GM19468 (cell line): ENCODE results near the gene NIPA2.

ENCODE experiments used
- ATAC-seq: cut with Tn5 transposase; IDR thresholded peaks from one replicate; pipeline ENCODE4 v1.9.1; 2021; ENCODE audit warnings: mild to moderate bottlenecking, moderate library complexity, moderate number of reproducible peaks; ENCODE audit not compliant: unreplicated experiment; ENCODE audit errors: extremely low read depth

The NIPA2 gene

GRCh38 chr15:22893081-22893480 lies 54.6 kb downstream of the NIPA2 start:
- no peak for ATAC-seq

- ATAC-seq = no peak
Measured at GRCh38 chr15:22893881-22894280, 55.4 kb downstream of the NIPA2 start.

- ATAC-seq = peak; percentile 58
Measured at GRCh38 chr15:22895465-22896190, 57.2 kb downstream of the NIPA2 start.

GRCh38 chr15:22902046-22902445 lies 63.6 kb downstream of the NIPA2 start:
- no peak for ATAC-seq

GRCh38 chr15:22902578-22902977 lies 64.1 kb downstream of the NIPA2 start:
- ATAC-seq = no peak

- no peak for ATAC-seq
Measured at GRCh38 chr15:22902981-22903380, 64.5 kb downstream of the NIPA2 start.

- no peak for ATAC-seq
Measured at GRCh38 chr15:22903427-22903826, 65.0 kb downstream of the NIPA2 start.

- no peak for ATAC-seq
Measured at GRCh38 chr15:22903961-22904534, 65.6 kb downstream of the NIPA2 start.

- ATAC-seq = no peak
Measured at GRCh38 chr15:22904736-22905135, 66.3 kb downstream of the NIPA2 start.

GRCh38 chr15:22907161-22907950 lies 68.9 kb downstream of the NIPA2 start:
- no peak for ATAC-seq

GRCh38 chr15:22908830-22909229 lies 70.4 kb downstream of the NIPA2 start:
- no peak for ATAC-seq

- no peak for ATAC-seq
Measured at GRCh38 chr15:22911306-22911705, 72.8 kb downstream of the NIPA2 start.

- ATAC-seq = no peak
Measured at GRCh38 chr15:22912256-22912655, 73.8 kb downstream of the NIPA2 start.

GRCh38 chr15:22913646-22914380 lies 75.3 kb downstream of the NIPA2 start:
- ATAC-seq = no peak

GRCh38 chr15:22915866-22916515 lies 77.5 kb downstream of the NIPA2 start:
- ATAC-seq = no peak

GRCh38 chr15:22916606-22917350 lies 78.3 kb downstream of the NIPA2 start:
- ATAC-seq = no peak

- no peak for ATAC-seq
Measured at GRCh38 chr15:22917556-22917955, 79.1 kb downstream of the NIPA2 start.
